ENCODE data around the gene NYAP2.

NYAP2 gene

DNA sequence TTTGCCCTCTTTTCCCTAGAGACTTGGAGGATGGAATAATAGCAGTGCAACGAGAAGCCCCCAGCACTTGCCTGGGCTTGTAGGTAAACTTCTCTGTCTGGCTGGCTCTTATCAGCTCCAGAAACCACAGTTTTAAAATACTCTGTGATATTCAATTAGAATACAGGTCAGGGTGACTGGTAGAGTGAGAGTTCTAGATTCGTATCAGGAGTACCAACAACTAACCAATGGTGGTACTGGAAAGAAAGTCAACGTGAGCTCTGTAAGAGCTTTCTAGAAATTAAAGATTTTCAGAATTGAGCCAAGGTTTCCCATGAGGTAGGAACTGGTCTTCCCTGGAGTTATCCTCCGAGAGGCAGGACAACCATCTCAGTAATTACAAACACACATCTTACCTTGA, 216.9 kb downstream of the NYAP2 start:
- Histone ChIP-seq H3K4me2 (ENCODE audit: low read length) (no peak overlapping the region), H3K27ac (ENCODE audit: low read depth, low read length, poor library complexity, severe bottlenecking) (no peak overlapping the region), H2AFZ (ENCODE audit: low read length) (no peak overlapping the region), H3F3A (ENCODE audit: insufficient read depth, low read length) (no peaks in the 10 kb centered on the region), H3K36me3 (ENCODE audit: insufficient read depth, low read length) (no peaks in the 10 kb centered on the region), H3K79me2 (ENCODE audit: insufficient read depth, low read length) (no peaks in the 10 kb centered on the region), H3K9me3 (ENCODE audit: low read length) (no peaks in the 10 kb centered on the region), H3K9ac (ENCODE audit: low read length) (no peak overlapping the region), H3K4me1 (ENCODE audit: insufficient read depth, low read length, severe bottlenecking) (no peaks in the 10 kb centered on the region), H4K20me1 (ENCODE audit: insufficient read depth, low read length) (no peaks in the 10 kb centered on the region), H3K4me3 (ENCODE audit: low read depth, low read length, poor library complexity, severe bottlenecking) (no peak overlapping the region), H3K27me3 (ENCODE audit: insufficient read depth, low read length) (no peaks in the 10 kb centered on the region), H3K9me2 (ENCODE audit: low read depth, low read length) (no peaks in the 10 kb centered on the region)
- TF ChIP-seq EZH2 (IDR thresholded peaks at IDR 0.05; ENCODE audit: borderline replicate concordance, low read length) (no peak), CTCF (IDR thresholded peaks at IDR 0.05; ENCODE audit: low read length) (no peak)

GRCh38 chr2:225616848-225617247, 217.3 kb downstream of the NYAP2 start:
- no peaks in the 10 kb centered on the region for H3K9me3 ChIP-seq (ENCODE audit: low read length)
- TF ChIP-seq EZH2 (IDR thresholded peaks at IDR 0.05; ENCODE audit: borderline replicate concordance, low read length) (no peak), CTCF (IDR thresholded peaks at IDR 0.05; ENCODE audit: low read length) (no peak)

DNA sequence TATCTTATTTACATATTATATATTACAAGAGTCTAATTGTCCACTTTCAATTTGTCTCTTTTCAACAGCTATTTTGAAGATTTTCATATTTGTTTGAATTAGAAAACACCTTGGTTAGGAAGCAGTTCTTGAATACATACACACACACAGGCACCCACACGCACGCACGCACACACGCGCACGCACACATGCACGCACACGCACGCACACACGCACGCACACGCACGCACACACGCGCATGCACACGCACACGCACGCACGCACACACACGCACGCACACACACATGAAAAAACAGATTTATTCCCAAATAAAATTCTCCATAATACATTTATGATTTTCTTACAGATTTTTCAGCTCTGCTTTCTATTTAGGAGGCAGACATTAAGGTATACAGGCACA, 220.7 kb downstream of the NYAP2 start:
- no peaks in the 10 kb centered on the region for H3F3A ChIP-seq (ENCODE audit: insufficient read depth, low read length)
- no peak overlapping the region for H3K27ac ChIP-seq (ENCODE audit: low read depth, low read length, poor library complexity, severe bottlenecking)
- no peak overlapping the region for H2AFZ ChIP-seq (ENCODE audit: low read length)
- no peaks in the 10 kb centered on the region for H3K36me3 ChIP-seq (ENCODE audit: insufficient read depth, low read length)
- no peaks in the 10 kb centered on the region for H3K4me1 ChIP-seq (ENCODE audit: insufficient read depth, low read length, severe bottlenecking)
- no peaks in the 10 kb centered on the region for H3K9me2 ChIP-seq (ENCODE audit: low read depth, low read length)
- H4K20me1 ChIP-seq (ENCODE audit: insufficient read depth, low read length), result no peaks in the 10 kb centered on the region
- H3K27me3 ChIP-seq (ENCODE audit: insufficient read depth, low read length), result no peaks in the 10 kb centered on the region
- H3K9ac ChIP-seq (ENCODE audit: low read length), result no peak overlapping the region
- no peaks in the 10 kb centered on the region for H3K9me3 ChIP-seq (ENCODE audit: low read length)
- H3K4me3 ChIP-seq (ENCODE audit: low read depth, low read length, poor library complexity, severe bottlenecking), result no peak overlapping the region
- no peak overlapping the region for H3K4me2 ChIP-seq (ENCODE audit: low read length)
- no peak for TF ChIP-seq EZH2 (IDR thresholded peaks at IDR 0.05; ENCODE audit: borderline replicate concordance, low read length)
- no peak for TF ChIP-seq CTCF (IDR thresholded peaks at IDR 0.05; ENCODE audit: low read length)
- H3K79me2 ChIP-seq (ENCODE audit: insufficient read depth, low read length), result no peaks in the 10 kb centered on the region

More at GRCh38 chr2:225616848-225617247, 217.3 kb downstream of the NYAP2 start:
- H2AFZ ChIP-seq (ENCODE audit: low read length), result no peak overlapping the region
- H3K4me1 ChIP-seq (ENCODE audit: insufficient read depth, low read length, severe bottlenecking), result no peaks in the 10 kb centered on the region
- H4K20me1 ChIP-seq (ENCODE audit: insufficient read depth, low read length), result no peaks in the 10 kb centered on the region
- H3K36me3 ChIP-seq (ENCODE audit: insufficient read depth, low read length), result no peaks in the 10 kb centered on the region
- no peaks in the 10 kb centered on the region for H3K9me2 ChIP-seq (ENCODE audit: low read depth, low read length)
- H3F3A ChIP-seq (ENCODE audit: insufficient read depth, low read length), result no peaks in the 10 kb centered on the region
- no peaks in the 10 kb centered on the region for H3K79me2 ChIP-seq (ENCODE audit: insufficient read depth, low read length)
- H3K27ac ChIP-seq (ENCODE audit: low read depth, low read length, poor library complexity, severe bottlenecking), result no peak overlapping the region
- no peaks in the 10 kb centered on the region for H3K27me3 ChIP-seq (ENCODE audit: insufficient read depth, low read length)
- H3K9ac ChIP-seq (ENCODE audit: low read length), result no peak overlapping the region
- no peak overlapping the region for H3K4me3 ChIP-seq (ENCODE audit: low read depth, low read length, poor library complexity, severe bottlenecking)
- no peak overlapping the region for H3K4me2 ChIP-seq (ENCODE audit: low read length)
